Measurements from ENCODE around the gene C20orf173.

DNA sequence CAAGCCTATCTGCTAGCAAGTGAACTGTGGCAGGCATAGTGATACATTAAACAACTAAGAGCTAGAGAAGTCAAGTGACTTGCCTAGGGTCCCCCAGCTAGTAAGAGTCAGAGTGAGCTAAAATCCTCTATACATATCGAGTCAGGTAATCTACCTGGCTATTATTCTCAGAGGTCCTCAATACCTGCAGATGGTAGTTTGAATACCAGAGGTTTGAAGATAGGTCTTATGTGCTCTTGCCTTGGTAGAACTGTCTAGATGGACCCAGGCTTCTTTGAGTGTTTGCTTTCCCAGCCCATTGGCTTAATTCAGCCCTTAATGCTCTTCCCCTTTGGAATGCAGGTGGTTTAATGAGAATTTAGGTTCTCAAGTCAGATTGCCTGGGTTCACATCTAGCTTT is 13.5 kb upstream of the C20orf173 start:
- TF ChIP-seq, protein P1, sequence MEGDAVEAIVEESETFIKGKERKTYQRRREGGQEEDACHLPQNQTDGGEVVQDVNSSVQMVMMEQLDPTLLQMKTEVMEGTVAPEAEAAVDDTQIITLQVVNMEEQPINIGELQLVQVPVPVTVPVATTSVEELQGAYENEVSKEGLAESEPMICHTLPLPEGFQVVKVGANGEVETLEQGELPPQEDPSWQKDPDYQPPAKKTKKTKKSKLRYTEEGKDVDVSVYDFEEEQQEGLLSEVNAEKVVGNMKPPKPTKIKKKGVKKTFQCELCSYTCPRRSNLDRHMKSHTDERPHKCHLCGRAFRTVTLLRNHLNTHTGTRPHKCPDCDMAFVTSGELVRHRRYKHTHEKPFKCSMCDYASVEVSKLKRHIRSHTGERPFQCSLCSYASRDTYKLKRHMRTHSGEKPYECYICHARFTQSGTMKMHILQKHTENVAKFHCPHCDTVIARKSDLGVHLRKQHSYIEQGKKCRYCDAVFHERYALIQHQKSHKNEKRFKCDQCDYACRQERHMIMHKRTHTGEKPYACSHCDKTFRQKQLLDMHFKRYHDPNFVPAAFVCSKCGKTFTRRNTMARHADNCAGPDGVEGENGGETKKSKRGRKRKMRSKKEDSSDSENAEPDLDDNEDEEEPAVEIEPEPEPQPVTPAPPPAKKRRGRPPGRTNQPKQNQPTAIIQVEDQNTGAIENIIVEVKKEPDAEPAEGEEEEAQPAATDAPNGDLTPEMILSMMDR (IDR thresholded peaks at IDR 0.05) = no peak
- no peak for TF ChIP-seq POLR2A (IDR thresholded peaks at IDR 0.05)
